Activated T-cell treated with anti-CD3 and anti-CD28 coated beads for 4 hours (primary cell): Measurements from ENCODE around the gene CHST2.
"Not testable (repeated sequence)": the region's sequence is repeated elsewhere in the genome, so short reads cannot be mapped to it uniquely, and the experiment has no call there.

ENCODE experiments used
- DNase-seq: peaks from one replicate; pipeline ENCODE4 v3.0.0-alpha.2; 2020

CHST2 gene

GRCh38 chr3:143137435-143138036 lies 18.0 kb downstream of the CHST2 start:
- no peak for DNase-seq

GRCh38 chr3:143138953-143139352 lies 19.4 kb downstream of the CHST2 start:
- DNase-seq, result no peak

DNA sequence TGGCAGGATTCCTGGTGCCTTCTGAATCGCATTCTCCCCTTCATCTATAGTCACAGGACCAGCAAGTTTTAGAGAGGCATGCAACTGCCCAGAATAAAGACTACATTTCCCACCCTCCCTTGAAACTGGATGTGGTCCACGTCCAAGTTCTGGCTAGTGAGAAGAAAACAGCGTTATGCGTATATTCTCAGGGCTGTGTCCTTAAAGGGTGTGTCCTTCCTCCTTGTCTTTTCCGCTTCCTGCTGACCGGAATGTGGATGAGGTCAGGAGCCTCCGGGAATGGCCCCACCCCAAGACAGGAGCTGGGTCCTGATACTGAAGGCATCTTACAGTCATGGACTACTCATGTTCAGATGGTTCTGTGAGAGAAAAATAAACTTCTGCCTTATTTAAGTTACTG lies 20.2 kb downstream of the CHST2 start:
- DNase-seq, result no peak

DNA sequence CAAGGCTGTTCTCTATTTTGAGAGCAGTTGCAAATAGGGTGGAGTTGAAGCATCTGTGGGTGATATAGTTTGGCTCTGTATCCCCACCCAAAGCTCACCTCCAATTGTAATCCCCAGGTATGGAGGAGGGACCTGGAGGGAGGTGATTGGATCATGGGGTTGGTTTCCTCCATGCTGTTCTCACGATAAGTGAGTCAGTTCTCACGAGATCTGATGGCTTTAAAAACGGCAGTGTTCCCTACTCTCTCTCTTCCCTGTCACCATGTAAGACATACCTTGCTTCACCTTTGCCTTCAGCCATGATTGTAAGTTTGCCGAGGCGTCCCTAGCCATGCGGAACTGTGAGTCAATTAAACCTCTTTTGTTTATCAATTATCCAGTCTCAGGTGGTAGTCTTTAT lies 21.0 kb downstream of the CHST2 start:
- DNase-seq, result no peak

GRCh38 chr3:143142354-143142753 lies 22.8 kb downstream of the CHST2 start:
- no peak for DNase-seq

GRCh38 chr3:143145906-143146305 lies 26.3 kb downstream of the CHST2 start:
- DNase-seq, result no peak

DNA sequence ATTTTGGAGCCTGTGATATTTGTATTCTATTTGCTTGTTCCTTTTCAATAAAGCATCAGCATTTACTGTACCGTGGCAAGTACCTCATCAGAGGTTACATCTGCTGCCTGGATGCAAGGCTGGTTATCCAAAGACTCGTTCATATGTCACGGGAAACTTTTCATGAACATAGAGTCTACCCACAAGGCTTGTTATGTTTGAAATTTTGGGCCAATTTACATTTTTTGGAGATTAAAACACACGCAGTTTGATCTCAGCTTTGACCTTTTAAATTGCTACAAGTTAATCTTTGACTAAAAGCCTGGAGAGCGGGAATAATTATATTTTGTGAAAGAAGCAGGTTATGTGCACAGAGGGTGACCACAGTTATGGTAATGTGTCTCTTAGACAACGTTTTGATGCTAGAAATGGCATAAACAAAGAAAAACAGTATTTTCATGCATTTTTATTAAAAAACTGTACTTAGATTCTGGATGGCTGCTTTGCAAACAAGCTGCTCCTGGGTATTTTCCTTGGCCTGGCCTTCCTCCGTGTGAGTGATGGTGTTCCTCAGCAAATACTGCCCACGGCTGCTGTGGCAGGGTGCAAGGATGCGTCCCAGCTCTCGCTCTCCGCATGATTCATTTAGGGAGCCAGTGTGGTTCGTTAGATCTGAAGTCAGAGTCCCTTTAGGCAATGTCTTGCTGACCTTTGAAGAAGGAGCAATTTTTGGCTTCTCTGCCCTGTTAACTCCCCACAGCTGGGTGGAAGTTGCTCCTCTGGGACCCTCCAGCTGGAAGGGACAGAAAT lies 27.1 kb downstream of the CHST2 start:
- no peak for DNase-seq

GRCh38 chr3:143147707-143148106 lies 28.1 kb downstream of the CHST2 start:
- no peak for DNase-seq

DNA sequence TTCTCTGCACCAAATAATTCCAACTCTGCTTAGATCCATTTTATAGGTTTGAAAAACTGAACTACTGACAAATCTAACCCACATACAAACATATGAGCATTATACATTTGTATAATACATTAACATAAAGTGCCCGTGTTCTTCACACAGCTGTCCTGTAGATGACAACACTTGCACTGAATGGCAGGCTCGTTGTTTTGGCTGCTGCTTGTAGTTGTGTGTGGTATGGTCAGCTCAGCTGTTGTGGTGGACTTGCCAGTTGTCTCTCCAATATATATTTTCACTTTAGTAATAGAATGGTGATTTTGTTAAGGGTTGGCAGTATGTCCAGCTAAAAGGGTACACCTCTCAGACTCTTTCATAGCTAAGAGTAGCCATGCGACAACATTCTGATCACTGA lies 30.5 kb downstream of the CHST2 start:
- DNase-seq, result no peak

DNA sequence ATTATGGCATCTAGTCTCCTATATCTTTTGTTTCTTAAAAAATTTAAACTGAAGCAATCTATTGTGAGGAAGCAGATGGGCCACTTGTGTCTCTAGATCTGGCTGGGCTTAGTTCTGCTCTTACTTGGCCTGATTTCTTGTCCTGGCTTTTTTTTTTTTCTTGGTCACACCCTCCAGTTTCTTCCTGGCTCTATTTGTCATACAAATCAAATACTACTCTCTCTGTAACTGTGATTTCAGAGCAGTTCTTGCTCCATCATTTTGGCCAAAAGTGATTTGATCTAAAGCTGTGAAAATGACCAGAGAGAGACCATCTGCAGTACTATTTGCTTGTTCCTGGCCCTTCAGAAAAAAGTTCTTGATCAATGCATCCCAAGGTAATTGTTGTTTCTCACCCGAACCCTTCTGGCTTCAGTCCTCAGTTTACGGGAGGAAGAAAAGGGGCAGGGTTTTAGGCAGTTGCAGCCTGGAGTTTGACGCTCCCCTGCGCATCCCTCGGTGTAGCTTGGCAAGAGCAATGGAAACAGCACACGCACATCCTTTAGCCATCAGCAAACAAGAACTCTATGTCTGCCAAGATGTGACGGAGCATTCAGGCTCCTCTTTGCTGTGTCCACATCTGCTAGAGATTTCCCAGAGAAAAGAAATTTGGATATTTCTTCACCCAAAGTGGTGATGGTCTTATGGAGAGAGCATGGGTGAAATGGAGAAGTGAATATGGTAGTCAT lies 31.6 kb downstream of the CHST2 start:
- no peak for DNase-seq

DNA sequence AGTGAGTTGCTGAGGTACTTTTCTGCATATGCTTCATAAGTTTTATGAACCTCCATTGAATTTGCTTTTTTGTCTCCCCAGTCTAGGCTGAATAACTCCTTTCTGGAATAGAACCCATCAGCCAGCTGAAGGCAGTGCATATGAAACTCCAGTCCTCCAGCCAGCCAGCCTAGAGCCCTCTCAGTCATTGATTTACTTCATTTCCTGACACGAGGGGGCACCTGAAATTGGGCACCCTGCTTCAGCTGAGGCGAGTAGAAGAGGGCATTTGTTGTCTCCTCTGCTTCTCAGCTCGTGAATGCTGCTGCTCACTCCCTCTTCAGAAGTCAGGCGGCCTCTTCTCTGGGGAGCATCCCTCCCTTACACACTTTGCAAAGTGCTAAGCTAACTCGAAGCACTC lies 32.5 kb downstream of the CHST2 start:
- DNase-seq, result no peak

GRCh38 chr3:143155756-143156155 lies 36.2 kb downstream of the CHST2 start:
- no peak for DNase-seq

- DNase-seq, result no peak
Observed at GRCh38 chr3:143158014-143158988, 38.7 kb downstream of the CHST2 start.

- no peak for DNase-seq
Observed at GRCh38 chr3:143160437-143160836, 40.9 kb downstream of the CHST2 start.

DNA sequence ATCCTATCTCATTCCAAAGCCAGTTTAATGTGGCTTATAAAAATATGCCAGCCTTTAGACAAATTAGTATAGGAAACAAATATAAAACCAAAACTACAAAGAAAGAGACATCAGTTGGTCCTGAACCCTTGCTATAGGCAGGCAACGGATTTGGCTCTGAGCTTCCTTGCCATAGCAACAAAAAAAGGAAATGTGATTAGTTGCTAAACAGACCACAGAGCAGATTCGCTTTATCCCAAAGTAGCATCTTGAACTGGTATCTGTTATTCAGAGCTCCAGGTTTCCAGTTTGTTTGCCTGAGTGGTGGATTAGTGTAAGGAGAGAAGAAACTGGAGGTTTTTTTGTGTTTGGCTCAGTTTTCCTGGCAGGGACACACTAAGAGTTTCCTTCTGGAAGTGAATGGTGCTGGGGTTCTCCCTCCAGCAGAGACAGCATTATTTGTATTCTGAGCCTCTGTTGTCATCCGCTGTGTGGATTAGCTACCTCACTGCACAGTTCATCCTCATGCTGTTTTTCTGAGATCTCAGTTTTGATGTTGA lies 44.1 kb downstream of the CHST2 start:
- DNase-seq, result no peak

GRCh38 chr3:143165211-143165610 lies 45.6 kb downstream of the CHST2 start:
- DNase-seq, result no peak

- DNase-seq, result not testable (repeated sequence)
Observed at GRCh38 chr3:143165612-143166285, 46.2 kb downstream of the CHST2 start.

- no peak for DNase-seq
Observed at GRCh38 chr3:143166376-143166775, 46.8 kb downstream of the CHST2 start.

DNA sequence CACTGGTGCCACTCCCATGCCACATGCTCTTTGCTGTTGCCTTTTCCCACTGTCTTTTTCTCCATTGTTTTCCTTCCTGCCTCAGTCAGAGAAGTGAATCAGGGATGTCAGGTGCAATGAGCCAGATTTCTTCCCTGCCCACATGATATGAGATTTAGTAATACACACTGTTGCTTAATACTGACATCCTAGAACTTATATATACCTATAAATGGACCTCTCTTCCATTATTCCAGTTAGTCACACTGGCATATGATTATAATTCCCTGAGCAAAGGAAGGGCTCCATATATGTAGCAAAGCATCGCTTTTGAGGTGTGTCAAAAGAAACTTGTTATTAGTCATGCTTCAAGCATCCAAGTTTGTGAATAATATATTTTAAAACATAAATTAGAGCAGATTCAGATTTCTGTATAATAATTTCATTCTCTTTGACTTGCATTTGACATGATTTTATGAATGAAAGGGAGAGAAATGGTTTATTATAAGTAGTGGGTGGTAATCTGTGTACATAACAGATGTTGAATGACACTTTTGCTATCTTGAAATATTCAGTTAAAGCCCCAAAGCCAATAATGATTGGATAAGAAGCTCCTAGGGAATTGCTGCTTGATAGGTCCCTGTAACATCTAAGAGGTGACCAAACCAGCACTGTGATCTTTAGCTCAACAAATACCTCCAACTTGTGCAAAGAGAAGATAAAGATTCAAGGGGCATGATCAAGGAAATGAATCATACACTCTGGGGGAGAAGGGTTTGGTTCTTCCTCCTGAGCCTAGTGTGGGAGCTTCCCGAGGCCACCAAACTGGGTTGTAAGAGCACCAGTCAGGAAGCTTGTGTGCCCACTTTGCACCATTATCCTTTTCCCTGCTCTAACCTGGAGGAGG lies 48.6 kb downstream of the CHST2 start:
- no peak for DNase-seq

DNA sequence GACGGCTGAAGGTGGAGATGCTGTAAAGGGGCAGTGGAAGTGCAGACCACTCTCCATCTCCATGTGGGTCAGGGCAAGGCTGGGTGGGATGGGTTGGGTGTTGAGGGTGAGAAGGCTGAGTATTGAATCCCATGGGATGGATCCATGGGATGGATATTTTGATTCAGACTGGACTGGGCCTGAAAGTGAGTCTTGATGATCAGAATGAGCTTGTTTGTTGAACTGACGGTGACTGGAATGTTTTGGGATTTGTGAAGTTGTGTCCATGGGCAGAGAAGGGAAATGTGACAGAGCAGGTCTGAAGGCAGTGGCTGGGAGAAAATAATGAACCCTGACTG lies 49.3 kb downstream of the CHST2 start:
- no peak for DNase-seq

DNA sequence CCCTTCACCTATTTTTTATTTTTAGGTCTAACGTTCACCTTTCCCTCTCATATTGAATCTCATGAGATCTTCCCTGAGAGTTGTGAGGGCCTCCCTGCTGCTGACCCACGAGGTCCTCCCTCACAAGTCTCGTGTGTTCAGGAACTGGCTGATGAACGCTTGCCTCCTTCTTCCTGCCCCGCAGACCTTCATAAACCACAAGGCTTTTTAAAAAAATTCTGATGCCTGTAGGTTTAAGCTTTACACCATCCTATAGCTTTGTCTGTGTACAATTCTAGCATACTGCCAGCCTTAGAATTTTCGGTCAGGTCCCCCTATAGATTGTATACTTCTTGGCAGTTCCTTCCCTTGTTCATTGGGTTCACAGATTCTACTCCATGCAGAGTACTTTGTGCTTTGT lies 50.5 kb downstream of the CHST2 start:
- no peak for DNase-seq
